SU-DHL-6 (cell line): ENCODE results near the gene ZNF471.

Experiments
- CTCF ChIP-seq: fragments of 200-600 bp; sonication (generic); IDR thresholded peaks from one replicate; pipeline ENCODE4 v1.5.1; 2017; ENCODE audit warnings: antibody characterized with exemption, mild to moderate bottlenecking, low read length, moderate library complexity; ENCODE audit not compliant: insufficient read depth, poor library complexity, severe bottlenecking
- EZH2phosphoT487 ChIP-seq: fragments of 200-600 bp; sonication (generic), shearing (Covaris generic); conservative IDR thresholded peaks from 2 replicates; pipeline ENCODE4 v1.6.1; 2018; ENCODE audit warnings: mild to moderate bottlenecking, antibody characterized with exemption, low read length, moderate library complexity, mixed read lengths

GRCh38 chr19:56477429-56478338, 30.0 kb upstream of the ZNF471 start:
- TF ChIP-seq CTCF (no peak), EZH2phosphoT487 (no peak)
